HG02763 (cell line): ENCODE results near the gene TSPAN18.
A peak's percentile ranks its signal among the peaks of the same experiment; 100 is the strongest.

Source experiments
- ATAC-seq: cut with Tn5 transposase; IDR thresholded peaks from one replicate; pipeline ENCODE4 v1.9.1; 2021; ENCODE audit warnings: mild to moderate bottlenecking, moderate library complexity; ENCODE audit not compliant: unreplicated experiment

TSPAN18 gene

DNA sequence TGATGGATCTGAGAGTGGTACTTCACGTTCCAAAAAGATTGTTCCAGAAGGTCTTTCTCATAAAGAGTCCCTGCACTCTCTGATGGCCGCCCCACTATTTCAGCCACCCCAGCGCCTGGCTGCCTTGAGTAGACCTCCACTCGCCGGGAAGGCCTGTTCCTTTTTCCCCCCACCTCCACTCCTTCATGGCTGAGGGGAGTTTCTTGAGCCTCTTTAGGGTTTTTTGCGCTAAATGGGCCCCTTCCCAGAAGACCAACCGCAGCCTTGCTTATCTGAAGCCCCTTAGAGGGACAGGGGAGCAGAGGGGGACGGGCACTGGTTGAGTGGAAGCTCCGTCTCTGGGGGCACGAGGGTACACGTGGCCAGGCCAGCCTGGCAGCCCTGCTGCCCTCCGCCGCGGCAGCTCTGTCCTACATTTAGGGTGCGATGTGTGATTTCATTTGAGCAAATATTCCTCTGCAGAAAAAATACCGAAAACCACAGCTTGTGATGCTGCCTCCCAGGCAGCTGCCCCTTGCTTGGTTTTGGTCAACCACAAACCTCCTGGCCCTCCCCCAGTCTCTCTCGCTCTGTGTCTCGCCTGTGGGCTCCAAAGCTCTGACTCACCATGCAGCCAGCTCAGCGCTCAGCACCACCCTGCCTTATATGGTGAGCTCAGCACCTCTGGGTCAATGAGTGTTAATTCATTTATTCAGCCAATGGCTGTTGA, 135.2 kb downstream of the TSPAN18 start:
- ATAC-seq, result peak; percentile 100

DNA sequence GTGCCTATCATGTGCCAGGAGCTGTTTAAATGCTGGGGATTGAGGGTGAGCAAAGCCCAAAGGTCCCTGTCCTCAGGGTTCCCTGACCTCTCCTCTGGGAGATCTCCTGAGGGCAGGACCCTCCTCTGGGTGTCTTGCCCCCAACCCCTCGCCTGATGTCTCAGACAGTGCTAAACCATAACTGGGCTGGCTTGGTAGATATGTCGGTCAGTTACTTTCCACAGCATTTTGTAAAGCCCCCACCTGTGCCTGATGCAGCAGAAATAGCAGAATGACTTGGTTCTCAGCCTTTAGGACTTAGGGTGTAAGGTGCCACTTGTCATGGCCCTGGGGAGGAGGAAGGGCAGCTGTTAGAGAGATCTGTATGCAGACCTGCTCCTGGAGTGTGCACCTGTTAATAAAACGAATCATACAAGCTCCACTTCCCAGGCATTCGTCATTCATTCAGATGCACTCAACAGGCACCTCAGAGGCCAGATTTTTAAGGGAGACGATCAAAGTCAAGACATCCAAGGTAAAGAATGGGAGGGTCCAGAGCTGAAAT, 135.9 kb downstream of the TSPAN18 start:
- ATAC-seq, result no peak

DNA sequence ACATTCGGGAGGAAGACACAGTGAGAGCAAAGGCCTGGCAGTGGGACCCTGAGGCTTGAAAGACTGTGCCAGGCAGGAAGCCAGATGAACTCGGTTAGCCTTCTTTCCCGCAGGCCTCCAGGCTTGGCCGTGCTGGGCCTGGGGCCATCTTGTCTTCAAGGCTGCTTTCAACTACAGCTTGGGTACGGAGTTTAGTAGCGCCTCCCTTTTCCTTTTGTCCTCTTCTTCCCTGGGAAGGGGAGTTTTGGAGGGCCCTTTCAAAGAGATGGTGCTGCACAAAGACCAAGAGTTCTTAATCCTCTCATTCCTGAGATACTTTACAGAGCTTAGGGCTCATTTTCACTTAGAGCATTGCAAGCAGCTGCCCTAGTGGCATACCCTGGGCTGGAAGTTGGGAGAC, 136.5 kb downstream of the TSPAN18 start:
- ATAC-seq, result no peak

DNA sequence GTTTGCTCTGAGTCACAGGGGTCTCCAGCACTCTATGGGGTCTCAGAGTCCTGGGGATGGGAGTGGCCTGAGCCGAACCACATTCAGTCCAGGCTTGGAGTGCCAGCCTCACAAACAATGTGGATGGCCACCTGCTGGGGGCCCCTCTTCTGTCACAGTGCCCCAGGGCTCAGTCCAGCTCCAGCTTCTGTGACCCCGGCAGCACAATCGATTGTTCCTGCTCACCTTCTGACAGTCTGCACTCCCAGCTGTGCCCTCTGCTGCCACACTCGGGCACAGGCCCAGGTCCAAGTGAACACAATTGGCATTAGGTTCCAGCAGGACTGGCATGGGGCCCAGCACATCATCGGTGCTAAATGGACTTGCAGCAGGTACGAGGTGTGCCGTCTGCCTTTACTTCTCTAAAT, 139.1 kb downstream of the TSPAN18 start:
- ATAC-seq, result no peak

DNA sequence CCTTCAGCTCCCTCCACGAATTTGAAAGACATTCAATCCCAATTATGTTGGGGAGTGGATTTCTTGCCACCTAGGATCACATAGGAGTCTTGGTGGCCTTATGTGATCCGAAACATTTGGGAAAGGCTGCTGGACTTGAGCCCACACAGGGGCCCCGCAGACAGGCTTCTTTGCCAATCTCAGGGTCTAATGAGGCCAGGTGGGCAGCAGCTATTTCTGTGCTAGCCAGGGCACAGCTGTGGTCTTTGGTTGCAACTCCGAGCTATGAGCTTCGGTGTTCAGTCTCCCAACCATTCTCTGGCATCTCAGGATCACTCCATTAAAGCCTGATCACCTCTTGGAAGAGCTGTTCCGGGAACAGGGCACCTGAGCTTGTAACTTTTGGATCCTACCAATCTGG, 139.5 kb downstream of the TSPAN18 start:
- ATAC-seq, result no peak

DNA sequence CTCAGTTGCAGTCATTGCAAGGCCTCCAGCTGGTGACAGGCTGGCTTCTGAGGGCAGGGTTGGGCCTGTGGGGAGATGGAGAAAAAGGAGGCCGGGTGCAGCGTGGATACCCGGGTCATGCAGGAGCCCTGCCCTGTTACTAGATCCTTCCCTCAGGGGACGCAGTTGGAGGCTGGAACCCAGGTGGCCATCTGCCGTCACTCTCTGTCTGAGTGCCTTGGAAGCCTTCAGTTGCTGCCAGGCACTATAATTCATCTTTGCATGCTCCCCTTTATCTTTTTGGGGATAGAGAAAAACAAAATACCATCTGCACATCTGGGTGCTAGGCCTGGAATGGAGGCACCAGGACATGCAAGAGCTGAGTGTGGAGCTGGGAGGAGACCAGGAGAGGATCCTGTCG, 141.3 kb downstream of the TSPAN18 start:
- no peak for ATAC-seq

DNA sequence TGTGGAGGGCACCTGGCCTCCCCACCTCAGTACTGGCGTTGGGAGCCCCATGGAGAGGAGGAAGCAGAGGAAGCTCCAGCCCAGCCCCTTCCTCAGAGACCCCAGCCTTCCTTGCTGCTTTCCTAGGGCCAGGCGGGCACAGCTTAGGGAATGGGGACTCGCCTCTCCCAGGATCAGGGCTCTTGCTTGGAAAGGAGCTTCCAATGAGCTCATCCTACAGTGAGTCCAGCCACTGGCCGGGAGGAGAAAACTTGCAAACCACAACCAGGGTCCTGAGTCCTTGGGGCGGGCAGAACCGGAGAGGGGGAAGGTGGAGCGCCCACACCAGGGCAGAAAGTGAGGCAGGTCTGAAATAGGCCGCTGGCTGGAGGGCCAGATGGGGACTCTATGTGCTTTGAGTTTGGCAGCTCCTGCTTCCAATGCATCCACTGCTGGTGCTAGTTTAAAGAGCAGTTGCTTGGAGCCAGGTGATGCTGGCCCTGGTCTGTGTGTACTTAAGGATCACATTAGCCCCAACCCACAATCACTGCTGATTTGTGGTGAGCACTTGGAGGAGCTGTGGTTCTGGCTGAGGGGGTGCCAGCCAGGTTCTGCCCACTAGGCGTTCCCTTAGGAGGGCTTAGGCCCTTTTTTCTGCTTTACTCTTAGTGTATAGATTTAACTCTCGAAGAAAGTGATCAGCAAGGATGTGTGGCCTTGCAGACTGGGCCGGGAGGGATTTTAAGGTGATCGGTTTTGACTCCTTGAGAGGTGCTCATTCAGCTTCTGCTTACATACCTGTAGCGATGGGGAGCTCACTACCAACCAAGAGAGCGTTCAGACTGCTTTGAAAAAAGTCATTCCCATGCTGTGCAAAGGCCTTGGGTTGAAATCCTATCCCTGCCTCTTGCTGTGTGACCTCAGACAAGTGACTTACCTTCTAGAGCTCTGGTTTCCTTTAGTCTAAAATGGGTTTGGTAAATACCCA, 142.0 kb downstream of the TSPAN18 start:
- ATAC-seq, result no peak

DNA sequence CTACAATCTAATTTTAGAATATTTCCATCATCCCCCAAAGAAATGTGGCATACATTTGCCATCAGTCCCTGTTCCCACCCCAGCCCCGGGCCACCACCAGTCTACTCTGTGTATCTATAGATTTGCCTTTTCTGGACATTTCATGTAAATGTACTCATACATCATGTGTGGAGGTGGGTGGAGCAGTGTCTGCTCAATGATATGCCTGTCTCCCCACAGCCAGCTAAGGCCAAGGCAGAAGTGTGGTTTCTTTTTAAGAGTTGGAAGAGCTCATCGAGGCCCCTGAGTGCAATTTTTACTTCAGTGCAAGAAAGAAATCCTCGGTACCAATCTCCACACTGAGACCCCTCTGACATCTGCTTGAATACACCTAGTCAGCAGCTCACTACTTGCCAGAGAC, 143.4 kb downstream of the TSPAN18 start:
- no peak for ATAC-seq

DNA sequence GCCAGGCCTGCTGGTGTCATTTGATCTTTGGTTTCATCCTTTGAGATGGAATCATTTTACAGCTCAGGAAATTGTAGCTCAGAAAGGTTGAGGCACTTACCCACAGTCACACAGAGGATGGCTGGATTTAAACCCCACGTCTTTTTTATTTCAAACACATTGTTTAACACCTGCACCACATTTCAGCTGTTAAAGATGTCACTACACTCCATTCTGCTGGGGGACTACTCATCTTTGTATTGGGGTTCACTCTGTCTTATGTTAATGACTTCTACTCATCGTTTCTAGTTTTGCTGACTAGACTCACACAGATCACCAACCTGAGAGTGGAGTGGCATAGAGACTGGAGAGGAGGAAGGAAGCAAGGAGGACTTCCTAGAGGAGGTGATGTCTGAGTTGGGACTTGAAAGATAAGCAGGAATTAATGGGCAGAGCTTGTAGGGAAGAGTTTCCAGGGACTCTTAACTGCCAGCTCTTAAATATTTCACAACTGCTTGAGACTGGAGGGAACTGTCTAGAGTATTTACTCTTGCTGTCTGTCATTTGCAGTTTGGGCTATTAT, 143.9 kb downstream of the TSPAN18 start:
- no peak for ATAC-seq

DNA sequence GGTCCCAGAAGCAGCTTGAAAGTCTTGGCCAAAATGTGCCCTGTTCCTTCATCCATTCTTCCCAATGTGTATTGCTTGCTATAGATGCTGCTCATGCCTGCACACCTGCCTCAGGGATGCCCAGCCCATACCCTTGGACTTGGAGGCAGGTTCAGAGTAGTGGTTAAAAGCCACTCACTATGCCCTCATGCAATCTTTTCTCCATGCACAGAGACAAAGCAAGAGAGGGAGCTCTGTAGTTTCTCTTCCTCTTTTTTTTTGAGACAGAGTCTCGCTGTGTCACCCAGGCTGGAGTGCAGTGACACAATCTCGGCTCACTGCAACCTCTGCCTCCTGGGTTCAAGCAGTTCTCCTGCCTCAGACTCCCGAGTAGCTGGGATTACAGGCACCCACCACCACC, 144.9 kb downstream of the TSPAN18 start:
- ATAC-seq, result peak; percentile 95

DNA sequence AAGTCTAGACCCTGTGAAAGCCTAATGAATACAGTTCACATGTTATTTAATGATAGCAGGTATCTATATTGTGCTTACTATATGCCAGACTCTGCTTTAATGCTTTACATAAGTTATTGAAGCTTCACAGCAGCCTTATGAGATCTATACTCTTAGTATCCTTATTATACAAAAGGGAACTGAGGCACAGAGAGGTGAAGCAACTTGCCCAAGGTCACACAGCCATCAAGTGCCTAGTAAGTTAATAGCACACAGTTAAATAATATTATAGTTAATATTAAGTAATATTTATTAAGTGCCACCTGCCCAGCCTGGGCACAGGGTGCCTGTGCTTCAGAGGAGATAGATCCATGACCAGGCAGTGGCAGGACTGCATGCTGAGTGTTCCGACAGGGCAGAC, 145.8 kb downstream of the TSPAN18 start:
- no peak for ATAC-seq

DNA sequence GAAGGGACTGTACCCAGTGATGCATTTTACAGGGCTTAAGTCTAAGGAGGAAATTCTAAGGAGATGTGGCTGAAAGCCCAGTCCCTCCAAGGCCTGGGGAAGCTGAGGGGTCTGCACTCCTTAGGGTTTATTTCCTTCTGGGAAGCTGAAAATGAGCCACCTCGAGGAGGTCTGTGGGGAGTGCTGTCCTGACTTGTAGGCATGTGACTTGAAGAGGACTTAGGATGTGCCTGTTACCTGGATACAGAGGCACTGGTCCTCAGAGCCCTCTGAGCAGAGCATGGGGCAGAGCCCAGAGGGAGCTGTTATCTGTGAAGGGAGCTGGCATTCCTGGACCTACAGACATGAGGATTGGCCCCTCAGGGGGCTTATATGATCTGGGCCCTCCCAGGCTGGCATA, 146.8 kb downstream of the TSPAN18 start:
- no peak for ATAC-seq

DNA sequence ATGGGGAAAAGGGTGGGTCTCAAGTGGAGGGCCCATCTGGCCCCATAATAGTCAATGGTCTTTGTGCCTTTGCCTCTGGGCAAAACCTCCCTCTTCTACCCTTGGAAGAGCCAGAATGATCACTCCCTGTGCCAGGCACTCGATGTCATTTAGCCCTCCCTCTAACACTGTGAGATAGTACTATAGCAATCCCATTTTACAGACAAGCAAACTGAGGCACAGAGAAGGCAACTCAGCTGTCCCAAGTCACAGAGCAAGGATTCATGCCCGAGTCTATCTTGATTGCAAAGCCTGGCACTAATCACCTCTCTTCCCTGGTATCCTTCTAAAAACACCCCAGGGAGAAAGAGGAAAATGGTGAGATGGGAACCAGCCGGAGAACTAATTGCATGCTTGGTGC, 147.5 kb downstream of the TSPAN18 start:
- no peak for ATAC-seq

DNA sequence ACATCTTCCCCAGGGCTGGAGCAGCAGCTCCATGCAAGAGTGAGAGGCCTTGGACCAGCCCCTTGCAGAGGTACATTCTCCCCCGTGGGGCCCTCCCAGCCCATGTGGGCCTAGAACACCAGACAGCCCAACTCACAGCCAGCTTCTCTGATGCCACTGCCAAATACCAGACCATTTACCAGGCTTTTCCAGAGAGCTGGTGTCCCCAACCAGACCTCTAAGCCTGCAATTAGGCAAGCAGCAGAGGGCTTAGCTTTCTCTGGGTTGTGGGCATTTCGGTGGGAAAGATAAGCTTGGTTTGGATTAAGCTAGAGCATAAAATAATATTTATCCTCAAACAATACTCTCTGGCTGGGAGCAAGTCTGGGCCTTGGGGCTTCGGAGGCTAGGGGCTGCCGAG, 148.3 kb downstream of the TSPAN18 start:
- no peak for ATAC-seq

DNA sequence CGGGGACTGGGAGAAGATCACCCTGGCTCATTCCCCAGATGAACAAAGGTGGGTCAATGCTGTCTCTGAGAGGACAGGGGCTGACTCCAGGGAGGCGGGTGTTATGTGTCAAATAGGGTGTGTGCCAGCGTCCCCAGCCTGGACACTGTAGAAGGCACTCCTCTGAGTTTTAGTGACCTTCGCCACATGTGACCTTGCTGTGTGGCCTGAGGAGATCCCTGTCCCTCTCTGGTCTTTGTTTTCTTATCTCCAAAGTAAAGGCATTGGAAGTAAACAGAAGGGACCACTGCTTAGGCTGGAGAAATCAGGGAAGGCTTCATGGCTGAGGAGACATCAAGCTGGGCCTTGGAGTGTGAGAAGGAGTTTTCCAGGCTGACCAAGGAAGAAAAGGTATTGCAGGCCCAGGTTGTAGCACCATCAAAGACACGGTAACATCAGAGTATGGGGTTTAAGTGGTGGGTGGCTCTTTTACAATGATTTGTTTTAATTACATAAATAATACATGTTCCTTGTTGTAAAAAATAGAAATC, 149.5 kb downstream of the TSPAN18 start:
- no peak for ATAC-seq

DNA sequence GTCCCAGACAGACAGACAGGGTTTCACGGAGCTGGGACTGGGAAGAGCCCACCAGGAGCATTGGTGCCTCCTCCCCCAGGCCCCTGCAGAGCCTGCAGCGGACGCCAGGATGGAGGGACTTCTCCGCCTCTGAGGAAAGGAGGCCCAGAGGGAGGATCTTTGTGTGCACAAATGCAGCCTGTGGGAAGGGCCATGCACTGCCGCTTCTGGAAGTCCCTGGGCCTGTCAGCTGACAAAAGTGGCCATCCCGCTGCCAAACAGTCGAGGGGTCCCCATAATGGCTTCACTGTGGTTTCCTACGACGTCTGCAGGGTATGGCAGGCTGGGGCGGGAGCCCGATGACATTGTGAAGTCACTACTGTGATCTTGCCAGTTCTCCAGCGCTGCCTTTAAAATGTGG, 150.1 kb downstream of the TSPAN18 start:
- no peak for ATAC-seq

DNA sequence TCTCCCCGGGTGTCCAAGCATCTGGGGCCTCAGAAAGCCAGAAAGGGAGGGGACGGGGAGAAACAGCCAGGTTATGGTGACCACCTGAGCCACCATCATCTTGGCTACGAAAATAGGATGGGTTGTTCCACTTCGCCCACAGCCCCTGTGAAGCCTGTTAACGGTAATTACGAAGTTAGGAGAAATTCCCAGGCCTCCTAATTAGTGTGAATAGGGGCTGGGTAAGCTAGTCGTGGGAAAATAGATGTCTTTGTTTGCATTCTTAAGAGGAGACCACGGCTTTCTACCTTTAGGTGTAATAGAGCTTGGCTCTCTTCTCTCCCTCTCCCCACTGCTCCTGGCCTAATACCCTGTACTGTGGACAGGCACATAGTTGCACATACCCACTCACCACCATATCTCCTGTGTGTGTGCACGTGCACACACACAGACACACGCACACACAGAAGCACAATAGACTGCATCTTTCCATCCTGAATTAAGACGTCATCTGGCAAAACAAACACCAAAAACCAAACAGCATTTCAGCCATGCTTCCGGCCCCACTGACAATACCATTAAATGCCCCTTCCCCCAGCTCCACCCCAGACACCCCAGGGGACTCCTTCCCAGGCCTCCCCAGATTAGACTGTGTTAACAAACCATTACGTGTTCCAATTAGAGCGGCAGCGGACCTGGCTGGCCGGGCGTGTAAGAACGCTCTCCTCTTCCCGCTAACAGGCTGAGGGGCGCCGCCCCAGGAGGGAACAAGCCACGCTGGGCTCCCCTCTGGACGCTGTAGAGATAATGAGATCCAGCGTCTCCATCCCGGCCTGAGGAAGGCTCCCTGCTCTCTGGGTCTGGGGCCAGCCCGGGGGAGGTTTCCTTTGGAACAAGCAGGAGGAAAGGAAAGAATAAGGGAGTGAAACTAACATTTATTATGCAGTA, 151.1 kb downstream of the TSPAN18 start:
- ATAC-seq, result no peak

DNA sequence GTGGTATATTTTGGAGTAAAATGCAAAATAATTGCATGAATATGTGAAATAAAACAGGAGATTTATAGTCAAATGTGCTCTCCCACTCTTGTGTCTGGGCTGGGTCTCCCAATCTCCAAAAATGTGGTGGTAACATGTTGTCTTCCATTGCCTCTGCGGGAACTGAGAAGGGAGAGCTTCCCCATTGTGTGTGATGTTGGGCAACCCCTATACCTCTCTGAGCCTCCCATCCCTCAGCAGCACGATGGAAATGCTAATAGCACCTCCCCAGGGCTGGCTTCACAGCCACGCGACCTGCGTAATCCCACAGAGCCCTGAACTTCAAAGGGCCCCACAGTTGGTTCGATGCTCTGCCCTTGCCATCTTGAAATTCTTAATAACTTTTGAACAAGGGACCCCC, 151.9 kb downstream of the TSPAN18 start:
- ATAC-seq, result no peak

DNA sequence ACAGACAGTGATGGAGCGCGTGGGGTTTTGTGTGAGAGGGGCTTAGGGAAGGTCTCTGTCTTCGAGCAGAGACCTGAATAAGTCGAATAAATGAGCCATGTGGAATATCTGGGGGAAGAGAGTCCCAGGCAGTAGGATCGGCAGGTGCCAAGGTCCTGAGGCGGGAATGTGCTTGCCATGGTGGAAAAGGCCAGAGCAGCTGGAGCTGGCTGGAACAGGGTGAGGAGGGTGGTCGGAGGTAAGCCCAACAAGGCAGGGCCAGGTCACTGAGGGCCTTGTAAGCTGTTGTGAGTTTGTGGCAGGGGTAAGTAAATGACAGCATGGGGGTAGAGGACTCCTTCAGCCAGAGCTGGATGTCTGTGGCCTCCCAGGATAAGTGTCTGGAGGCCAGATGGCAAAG, 152.7 kb downstream of the TSPAN18 start:
- no peak for ATAC-seq

DNA sequence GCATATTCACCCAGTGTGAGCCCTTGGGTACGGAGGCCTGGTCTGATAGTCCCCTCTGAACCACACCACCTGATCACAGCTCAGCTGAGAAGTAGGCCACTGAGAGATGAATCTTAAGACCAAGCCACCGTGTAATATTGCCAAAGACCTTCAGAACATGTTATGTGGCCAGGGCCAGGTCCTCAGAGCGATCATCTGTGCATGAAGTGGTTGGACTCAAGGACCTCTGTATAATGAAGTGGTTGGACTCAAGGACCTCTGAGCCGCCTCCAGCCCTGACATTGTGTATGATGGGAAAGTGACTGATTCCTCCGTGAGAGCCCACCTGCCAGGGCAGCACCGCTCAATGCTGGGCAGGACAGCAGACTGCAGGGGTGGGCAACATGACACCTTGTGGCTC, 153.7 kb downstream of the TSPAN18 start:
- no peak for ATAC-seq
